Activated naive CD8-positive, alpha-beta T cell treated with anti-CD3 and anti-CD28 coated beads, Interleukin-2, amount 10 ng/mL, durations not matched to agents 7 days and 5 days (primary cell): Measurements from ENCODE around the gene EBP. TPM values are rescaled to one million over a fixed set of nuclear protein-coding genes. Genes with fewer than 3 reads are reported as not detected.
A peak's percentile ranks its signal among the peaks of the same experiment; 100 is the strongest.

ENCODE experiments used
- ATAC-seq: fragments of 150-1000 bp; cut with Tn5 transposase; one replicate; pipeline ENCODE4 v1.10.0; 2021; ENCODE audit warnings: low read depth, moderate library complexity
- POLR2A ChIA-PET: fragments of 350-600 bp; sonication (Branson Sonifier 250); formaldehyde crosslinking; loops from one replicate; lab custom pipeline; 2021; ENCODE audit warnings: antibody characterized with exemption; lab: Charles Lee
- DNase-seq: peaks from one replicate; pipeline ENCODE4 v3.0.0; 2021
- H3K27ac Mint-ChIP-seq: one replicate; pipeline ENCODE4 v1.8.0; 2022; ENCODE audit warnings: mild to moderate bottlenecking, mixed read lengths
- H3K27me3 Mint-ChIP-seq: one replicate; pipeline ENCODE4 v1.8.0; 2022; ENCODE audit warnings: mild to moderate bottlenecking, moderate library complexity, mixed read lengths
- H3K36me3 Mint-ChIP-seq: one replicate; pipeline ENCODE4 v1.8.0; 2021; ENCODE audit warnings: mild to moderate bottlenecking, mixed read lengths
- H3K4me1 Mint-ChIP-seq: one replicate; pipeline ENCODE4 v1.8.0; 2021; ENCODE audit warnings: mixed read lengths
- H3K4me3 Mint-ChIP-seq: one replicate; pipeline ENCODE4 v1.8.0; 2022; ENCODE audit warnings: mild to moderate bottlenecking, moderate library complexity, mixed read lengths
- H3K9me3 Mint-ChIP-seq: one replicate; pipeline ENCODE4 v1.8.0; 2021; ENCODE audit warnings: mixed read lengths
- total RNA-seq, 2 experiments: library from RNA; stranded (reverse); gene quantifications; one replicate each; pipeline ENCODE4 v1.2.3, GENCODE V29; 2021

Gene EBP
- total RNA-seq, 2 experiments from 2014 or later: 200 to 214 TPM

- ATAC-seq (peak; percentile 95), DNase-seq (peak; percentile 85)
- Mint-ChIP-seq H3K27ac (peak within 1 kb of the TSS; percentile 99), H3K27me3 (no peaks in the 10 kb centered on the region), H3K9me3 (no peaks in the 10 kb centered on the region), H3K4me1 (peaks cover 8% of the 10 kb centered on the region), H3K4me3 (peak within 1 kb of the TSS; percentile 99), H3K36me3 (peaks cover 19% of the 10 kb centered on the region)
- POLR2A ChIA-PET: interaction anchor here (0.6 to 2.4 kb wide), 16 partner anchors 9 to 225 kb away, joined by 3 to 26 read pairs (median 4); partner anchors contain the start of genes EBP and TBC1D25
These were observed 53.0 kb downstream of the EBP start, which contains the start of gene RBM3 for GRCh38 chrX:48574270-48575266. RBM3 (plus strand) TSS chrX:48574484; CDS start chrX:48575181, 697 bp downstream.

DNA sequence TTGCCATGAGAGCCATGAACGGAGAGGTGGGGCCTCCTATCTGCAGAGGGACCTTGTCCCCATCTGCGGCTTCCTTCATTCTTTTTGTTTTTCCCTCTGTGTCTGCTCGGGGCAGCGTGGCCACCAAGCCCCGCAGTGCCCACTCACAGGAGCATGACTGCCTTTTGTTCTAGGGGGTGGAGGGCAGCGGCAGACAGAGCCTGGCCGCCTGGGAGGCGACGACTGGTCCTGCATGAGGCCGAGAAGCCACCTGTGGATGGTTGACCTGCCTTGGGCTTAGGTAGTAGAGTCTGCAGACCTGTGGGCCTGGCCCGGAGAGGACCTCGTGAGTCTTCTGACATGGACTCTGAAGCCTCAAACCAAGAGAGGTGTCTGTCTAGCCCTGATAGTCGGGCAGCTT, 54.0 kb downstream of the EBP start:
- POLR2A ChIA-PET: no interaction called here
- Mint-ChIP-seq H3K4me3 (peak overlapping the region; percentile 99), H3K27me3 (no peaks in the 10 kb centered on the region), H3K27ac (peak overlapping the region; percentile 99), H3K36me3 (peaks cover 20% of the 10 kb centered on the region), H3K4me1 (peaks cover 8% of the 10 kb centered on the region), H3K9me3 (no peaks in the 10 kb centered on the region)
- DNase-seq (no peak), ATAC-seq (no peak)

- POLR2A ChIA-PET: no interaction called here
- Mint-ChIP-seq H3K4me1 (peaks cover 8% of the 10 kb centered on the region), H3K36me3 (peaks cover 20% of the 10 kb centered on the region), H3K27me3 (no peaks in the 10 kb centered on the region), H3K4me3 (peak overlapping the region; percentile 99), H3K9me3 (no peaks in the 10 kb centered on the region), H3K27ac (peak overlapping the region; percentile 99)
- ATAC-seq (no peak), DNase-seq (no peak)
These were observed 54.5 kb downstream of the EBP start for GRCh38 chrX:48576108-48576507.

Other genes with a start within 250 kb of the EBP start
- not detected for gene SSX3, start 165.1 kb upstream of the EBP start, total RNA-seq
- not detected for gene SSX4, start 138.3 kb upstream of the EBP start, total RNA-seq
- not detected for gene SSX4B, start 109.8 kb upstream of the EBP start, total RNA-seq
- gene SLC38A5, start 51.5 kb upstream of the EBP start, total RNA-seq: 10 to 100 TPM; 58.8 to 62.6 TPM
- gene FTSJ1, start 45.6 kb upstream of the EBP start, total RNA-seq: 10 to 100 TPM; 56.2 to 59.2 TPM
- gene PORCN, start 12.8 kb upstream of the EBP start, total RNA-seq: 10 to 100 TPM; 23.9 to 24.1 TPM
- gene TBC1D25, start 17.9 kb downstream of the EBP start, total RNA-seq: 10 to 100 TPM; 22.5 to 22.6 TPM
- gene RBM3, start 52.7 kb downstream of the EBP start, total RNA-seq: 100 to 1,000 TPM; 159 to 164 TPM
- 10 to 100 TPM; 45.6 to 52.0 TPM for gene WDR13, start 75.7 kb downstream of the EBP start, total RNA-seq
- gene WAS, start 162.0 kb downstream of the EBP start, total RNA-seq: 100 to 1,000 TPM; 142 to 146 TPM
- gene SUV39H1, start 174.9 kb downstream of the EBP start, total RNA-seq: 10 to 100 TPM; 25.4 to 26.8 TPM
- not detected for gene GLOD5, start 239.9 kb downstream of the EBP start, total RNA-seq